HG02884 (cell line): Measurements from ENCODE around the gene ARHGEF16.

Experiments
- ATAC-seq: cut with Tn5 transposase; IDR thresholded peaks from one replicate; pipeline ENCODE4 v1.9.1; 2021; ENCODE audit warnings: mild to moderate bottlenecking, moderate library complexity; ENCODE audit not compliant: unreplicated experiment

Gene ARHGEF16

DNA sequence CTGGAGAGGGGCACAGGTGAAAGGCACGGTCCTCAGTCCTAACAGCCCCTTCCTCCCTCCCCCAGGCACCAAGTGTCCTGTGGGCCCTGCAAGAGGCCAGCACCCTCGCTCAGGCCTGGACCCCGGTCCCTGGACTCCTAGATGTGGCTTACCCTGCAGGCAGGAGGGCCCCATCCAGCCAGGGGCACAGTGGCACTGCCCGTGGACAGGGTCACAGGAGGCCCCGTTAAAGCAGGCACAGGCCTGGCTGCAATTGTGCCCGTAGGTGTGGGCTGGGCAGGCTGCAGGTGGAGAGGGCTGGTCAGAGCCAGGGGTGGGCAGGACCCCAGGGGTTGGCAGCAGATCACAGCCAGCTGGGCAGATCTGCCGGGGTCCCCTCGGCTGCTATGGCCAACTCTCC, 44.5 kb downstream of the ARHGEF16 start:
- ATAC-seq: no peak

DNA sequence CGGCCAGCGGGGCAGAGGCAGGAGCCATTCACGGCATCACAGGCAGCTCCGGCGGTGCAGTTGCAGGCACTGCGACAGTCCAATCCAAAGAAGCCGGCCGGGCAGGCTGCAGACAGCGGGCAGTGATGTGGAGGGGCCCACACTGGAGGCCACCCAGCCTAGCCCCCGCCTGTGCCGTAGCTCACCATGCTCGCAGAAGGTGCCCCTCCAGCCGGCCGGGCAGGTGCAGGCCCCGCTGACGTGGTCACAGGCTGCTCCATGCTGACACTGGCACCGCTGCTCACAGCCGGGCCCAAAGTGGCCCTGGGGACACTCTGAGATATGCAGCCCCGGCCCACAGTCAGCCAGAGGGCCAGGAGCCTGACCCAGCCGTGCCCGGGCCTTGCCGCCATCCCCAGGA, 45.1 kb downstream of the ARHGEF16 start:
- no peak for ATAC-seq

DNA sequence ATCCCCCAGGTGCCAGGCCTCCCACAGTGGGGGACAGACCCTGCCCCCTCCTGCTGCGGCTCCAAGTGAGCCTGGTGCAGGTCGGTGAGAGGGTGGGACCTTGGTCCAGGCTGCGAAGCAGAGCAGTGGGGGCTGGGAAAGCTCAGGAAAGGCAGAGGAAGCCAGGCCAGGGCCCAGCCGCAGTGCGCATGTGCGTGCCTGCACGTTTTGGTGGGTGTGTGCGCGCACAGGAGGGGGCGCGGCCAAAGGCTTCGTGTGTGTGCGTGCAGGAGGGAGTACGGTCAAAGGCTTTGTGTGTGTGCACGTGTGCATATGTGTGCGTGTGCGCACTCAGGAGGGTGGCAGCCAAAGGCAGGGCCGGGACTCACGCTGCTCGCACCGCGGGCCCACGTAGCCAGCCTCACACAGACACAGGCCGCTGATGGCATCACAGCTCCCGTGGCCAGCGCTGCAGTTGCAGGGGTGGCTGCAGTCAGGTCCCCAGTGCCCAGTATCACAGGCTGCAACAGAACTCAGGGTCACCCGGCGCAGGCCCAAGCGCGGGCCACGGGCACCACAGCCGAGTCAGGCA, 45.9 kb downstream of the ARHGEF16 start:
- no peak for ATAC-seq

DNA sequence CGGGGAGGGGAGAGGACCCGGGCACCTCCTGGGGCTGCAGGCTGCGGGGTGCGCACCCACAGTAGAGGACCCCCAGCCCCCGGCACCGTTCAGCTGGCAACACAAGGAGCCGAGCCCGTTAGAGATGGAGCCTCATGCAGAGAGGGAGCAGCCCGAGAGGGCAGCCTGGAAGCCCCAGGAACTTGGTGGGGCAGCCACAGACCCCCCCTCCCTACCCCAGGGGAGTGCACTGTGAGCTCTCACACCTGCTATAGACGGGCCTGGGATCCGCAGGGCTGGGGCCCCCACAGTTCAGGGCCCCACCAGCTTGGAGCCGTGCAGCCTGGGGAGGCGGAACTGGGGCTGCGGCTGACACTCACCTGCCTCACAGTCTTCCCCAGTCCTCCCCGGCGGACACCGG, 47.0 kb downstream of the ARHGEF16 start:
- ATAC-seq: no peak

DNA sequence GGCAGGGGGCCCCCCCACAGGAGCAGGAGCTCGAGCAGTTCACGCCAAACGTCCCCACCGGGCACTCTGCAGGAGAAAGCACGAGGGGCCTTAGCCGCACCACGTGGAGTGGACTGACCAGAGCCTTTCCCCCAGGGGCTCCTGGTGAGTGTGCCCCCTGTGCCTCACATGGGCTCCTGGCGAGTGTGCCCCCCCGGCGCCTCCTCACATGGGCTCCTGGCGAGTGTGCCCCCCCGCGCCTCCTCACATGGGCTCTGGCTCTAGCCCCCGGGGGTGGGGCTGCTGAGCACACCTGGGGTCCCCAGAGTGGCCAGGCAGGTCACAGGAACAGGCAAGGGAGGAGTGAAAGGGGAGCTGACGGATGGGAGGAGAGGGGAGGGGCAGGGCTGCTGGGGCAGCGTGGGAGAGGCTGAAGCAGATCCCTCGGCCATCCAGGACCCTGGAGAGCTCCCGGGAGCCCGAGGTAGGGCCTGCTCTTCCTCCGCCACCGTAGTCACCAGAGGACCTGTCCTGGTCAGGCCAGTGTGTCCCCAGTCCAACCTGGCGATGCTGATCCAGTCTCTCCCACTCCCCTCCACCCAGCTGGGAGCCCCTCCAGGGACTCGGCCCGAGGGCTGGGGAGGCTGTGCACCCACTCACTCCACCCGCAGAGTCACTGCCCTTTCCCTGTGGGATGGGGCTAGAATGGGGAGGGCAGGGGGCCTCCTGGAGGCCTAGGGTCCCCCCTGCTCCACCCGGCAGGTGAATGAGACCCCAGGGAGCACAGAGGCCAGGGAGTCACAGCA, 47.6 kb downstream of the ARHGEF16 start:
- no peak for ATAC-seq

DNA sequence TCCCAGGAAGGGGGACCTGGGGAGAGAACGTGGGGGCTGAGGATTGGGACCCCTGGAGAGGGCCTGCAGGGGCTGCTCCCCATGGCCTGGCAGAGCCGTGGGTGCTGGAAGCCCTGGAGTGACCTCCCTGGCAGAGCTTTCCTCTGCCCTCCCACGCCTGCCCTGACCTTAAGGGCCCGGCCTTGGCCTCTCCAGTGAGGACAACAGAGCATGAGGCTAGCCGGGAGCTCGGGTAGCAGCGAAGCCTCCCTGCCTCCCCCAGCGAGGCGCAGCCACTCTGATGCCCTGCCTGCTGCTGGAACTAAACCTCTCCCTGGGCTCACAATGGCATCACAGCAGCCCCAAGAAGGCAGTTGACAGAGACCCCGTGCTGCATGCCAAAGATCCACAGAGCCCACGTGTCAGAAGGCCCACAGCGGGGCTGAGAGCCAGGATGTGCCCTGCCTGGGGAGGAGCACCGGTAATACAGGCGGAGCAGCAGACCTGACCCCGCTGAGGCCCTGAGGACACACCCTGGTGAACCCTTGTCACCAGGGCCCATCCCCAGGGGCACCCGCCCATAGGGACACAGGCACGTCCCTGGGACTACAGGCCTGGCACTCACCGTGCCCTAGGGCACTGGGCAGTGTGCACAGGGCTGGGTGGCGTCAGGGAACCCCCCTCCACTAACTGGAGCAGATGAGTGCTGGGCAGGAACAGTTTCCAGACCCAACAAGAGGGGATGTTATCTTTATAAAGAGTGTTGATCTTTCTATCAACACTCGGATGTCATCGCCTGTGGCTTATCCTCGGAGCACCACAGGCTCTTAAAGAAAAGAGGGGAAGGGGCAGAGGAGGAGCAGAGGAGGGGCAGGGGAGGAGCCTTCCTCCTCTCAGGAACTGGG, 48.4 kb downstream of the ARHGEF16 start:
- no peak for ATAC-seq

DNA sequence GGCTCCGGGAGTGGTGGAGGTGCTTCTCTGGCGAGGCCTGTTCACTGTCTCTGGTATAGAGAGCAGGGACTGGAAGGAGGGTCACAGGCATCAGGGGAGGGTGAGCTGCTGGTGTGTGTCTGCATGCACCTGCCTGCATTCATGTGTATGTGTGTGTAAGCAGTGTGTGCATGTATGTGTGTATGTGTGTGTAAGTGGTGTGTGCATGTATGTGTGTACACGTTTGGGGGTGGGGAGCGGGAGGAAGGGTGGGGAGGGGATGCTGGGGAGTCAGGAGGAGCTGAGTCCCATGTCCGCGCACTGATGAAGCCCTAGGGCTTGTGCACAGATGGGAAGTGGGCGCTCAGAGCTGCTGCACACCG, 49.0 kb downstream of the ARHGEF16 start:
- ATAC-seq: no peak

DNA sequence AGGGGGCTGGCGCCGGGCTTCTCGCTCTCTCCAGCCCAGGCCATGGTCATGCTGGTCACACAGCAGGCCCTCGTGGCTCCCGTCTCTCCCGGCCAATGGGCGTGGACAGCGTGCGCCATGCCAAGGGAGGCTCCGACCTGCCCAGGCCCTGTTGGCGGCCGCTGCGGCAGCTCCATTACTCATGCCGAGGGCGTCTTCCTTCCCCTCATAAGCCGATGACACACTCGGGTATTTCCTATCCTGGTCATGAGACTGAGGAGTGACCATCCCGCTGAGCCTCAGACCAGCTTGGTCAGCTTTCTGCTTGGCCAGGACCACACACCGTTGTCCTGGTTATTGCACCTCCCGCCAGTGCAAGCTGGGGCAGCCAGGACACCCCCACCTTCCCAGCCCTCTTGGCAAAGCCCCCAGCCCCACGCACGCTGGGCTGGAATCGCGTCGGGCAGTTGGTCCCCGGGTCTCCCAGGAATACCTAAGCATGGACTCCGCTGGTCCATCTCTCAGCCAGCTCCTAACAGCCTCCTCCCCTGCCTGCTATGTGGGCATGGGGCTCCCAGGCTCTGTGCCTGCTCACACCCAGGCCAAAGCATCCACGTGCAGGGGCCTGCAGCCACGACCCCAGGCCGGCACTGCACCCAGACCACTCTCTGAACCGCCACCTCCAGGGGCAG, 49.8 kb downstream of the ARHGEF16 start:
- ATAC-seq: no peak

DNA sequence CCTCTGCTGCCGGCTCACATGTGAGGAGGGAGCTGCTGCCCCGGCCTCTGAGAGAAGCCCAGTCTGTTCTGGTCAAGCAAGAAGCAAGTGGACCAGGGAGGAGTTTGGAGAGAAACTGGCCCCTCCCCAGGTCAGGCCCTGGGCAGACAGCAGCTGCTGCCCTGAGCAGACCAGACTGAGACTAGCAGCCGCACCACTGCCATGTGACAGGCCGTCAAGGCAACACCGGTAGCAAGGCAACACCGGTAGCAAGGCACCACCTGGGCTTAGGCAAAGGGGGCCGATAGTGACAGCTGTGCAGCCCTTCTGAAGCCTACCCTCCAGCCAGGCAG, 50.3 kb downstream of the ARHGEF16 start:
- ATAC-seq: no peak

DNA sequence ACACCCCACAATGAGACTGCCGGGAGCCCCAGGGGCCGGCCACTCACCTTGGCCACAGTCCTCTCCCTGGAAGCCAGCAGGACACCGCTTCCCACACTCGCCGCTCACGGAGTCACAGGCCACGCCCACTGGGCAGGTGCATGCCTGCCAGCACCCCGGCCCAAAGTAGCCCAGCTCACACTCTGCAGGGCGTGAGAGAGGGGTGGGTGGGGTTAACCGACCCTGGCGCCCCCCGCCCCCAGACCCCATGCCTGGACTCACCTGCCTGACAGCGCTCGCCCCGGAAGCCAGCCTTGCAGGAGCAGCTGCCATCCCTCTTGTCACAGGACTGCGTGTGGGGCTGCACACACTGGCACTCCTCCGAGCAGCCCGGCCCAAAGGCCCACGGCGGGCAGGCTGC, 50.7 kb downstream of the ARHGEF16 start:
- ATAC-seq: no peak

DNA sequence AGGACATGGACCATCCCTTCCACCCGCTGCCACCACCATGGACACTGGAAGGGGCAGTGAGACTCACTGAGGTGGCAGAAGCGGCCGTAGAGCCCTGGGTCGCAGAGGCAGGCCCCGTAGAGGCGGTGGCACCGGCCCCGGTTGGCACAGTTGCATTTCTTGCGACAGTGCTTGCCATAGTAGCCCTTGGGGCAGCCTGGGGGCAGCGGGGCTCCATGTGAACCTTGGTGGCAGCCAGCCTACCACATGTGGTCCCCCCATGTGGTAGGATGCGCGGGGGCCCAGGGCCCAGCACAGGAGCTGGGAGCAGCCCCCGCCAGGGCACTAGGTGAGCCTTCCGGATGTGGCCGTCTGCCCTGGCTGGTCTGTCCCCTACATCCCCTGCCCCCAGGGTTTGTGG, 51.6 kb downstream of the ARHGEF16 start:
- no peak for ATAC-seq

DNA sequence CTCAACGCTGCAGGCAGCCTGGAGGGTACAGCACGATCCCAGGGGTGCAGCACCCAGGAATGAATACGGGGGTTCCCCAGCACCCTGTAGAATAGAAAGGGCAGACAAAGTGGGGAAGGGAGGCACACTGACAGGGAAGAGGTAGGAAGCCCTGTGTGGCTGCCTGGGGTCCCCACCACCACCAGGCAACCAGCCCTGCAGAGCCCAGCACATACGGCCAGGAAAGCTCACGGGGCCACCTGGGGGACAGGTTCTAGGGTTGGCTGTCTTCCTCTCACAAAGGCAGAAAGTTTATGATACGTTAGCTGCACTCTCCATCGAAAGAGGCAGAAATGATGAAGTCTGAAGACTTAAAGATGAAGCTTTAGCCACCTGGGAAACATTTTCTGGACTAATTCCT, 52.5 kb downstream of the ARHGEF16 start:
- no peak for ATAC-seq

DNA sequence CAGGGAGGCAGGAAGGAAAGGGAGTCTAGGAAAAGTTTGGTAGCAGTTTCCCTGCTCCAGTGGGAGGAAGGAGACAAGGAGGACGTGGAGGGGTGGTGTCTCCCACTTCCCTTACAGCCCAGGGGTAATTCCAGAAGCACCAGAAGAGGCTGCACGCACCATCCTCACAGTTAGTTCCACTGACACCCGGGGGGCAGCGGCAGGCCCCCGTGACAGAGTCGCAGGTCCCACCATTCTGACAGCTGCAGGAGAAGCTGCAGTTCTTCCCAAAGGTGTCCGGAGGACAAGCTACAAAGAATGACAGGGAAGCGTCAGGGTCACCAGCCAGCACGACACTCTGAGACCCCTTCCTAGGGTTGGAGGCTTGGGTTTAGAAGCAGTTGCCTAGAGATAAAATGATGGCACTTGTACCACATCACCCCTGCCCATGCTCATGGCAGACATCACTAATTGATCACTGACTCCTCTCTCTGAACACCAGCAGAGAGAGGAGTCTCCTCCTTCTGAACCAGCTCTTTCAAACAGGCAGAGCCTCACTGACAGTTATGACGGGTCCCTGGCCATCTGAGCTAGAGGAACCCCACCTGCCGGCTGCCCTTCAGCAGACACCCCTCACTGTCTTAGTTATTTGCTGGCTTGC, 53.3 kb downstream of the ARHGEF16 start:
- no peak for ATAC-seq

DNA sequence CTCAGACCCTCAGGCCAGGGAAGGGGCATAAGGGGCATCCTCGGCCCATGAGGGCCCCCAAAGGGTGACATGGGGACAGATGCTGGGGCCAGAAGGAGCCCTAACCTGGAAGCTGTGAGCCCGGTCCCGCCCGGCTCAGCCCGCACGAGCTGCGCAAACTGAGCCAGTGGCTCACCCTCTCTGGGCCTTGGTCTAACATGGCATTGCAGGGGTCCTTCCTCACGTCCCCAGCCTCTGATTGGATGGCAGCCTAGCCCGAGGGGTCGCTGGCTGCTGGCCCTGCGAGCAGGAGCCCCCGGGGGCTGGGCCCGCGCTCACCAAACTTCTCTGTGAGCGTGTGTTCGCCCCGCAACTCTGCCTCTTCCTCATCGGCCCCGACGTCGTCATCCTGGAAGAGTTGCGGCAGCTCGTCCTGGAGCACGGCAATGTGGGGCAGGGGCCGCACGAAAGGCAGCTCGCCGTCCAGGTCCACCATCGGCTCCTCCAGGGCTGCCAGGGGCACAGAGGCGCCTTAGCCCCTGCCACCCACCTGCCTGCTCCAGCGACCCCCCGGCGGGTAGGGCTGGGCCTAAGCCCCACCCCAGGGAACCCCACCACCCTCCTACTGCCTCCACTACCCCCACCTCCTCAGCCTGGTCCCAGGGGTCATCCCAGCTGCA, 54.4 kb downstream of the ARHGEF16 start:
- no peak for ATAC-seq

DNA sequence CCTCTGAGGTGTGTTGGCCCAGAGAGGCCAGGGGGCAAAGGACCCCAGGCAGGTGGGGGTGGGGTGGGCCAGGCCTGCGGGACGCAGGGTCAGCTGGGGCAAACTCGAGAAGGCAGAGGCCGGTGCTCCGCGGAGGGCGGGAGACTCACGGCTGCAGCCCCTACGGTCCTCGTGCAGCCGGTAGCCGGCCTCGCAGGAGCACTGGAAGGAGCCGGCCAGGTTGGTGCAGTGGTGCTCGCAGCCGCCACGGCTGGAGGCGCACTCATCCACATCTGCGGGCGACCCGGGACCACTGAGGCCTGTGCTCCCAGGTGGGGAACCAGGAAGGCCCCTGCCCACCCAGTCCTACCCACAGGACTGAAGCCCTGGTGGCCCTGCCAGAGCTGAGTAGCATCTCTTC, 55.3 kb downstream of the ARHGEF16 start:
- no peak for ATAC-seq

DNA sequence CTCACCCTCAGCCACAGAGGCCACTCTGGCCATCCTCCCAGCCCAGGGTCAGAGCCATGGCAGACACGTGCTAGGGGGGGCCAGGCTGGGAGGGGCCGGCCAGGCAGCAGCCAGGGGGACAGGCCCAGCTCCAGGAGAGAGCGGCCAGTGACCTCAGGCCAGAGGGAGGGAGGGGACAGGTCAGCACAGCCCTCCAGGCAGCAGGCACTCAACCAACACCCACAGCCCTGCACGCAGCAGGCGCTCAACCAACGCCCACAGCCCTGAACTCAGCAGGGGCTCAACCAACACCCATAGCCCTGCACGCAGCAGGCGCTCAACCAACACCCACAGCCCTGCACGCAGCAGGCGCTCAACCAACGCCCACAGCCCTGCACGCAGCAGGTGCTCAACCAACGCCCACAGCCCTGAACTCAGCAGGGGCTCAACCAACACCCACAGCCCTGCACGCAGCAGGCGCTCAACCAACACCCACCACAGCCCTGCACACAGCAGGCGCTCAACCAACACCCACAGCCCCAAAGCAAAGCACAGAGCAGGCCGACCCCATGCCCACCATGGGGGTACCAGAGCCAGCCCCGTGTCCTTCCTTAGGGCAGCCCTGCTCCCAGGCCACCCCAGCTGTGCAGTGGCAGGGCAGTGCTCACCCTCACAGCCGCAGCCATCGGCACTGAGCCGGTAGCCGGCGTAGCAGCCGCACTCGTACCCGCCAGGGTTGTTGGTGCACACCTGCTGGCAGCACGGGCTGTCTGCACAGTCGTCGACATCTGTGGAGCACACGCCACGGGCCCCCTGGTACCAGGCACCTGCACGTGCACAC, 55.9 kb downstream of the ARHGEF16 start:
- no peak for ATAC-seq

DNA sequence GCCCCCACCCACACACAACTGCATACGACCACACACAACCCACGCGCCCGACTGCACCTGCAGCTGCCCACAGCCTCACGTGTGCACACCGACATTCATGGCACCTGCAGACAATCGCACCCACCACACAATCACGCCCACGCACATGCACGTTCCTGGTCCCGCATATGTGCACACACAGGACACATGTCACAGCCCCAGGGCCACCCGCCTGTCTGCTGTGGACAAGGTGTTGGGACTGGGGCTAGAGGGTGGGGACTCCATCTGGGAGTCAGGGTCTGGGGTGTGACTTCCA, 56.4 kb downstream of the ARHGEF16 start:
- ATAC-seq: no peak

DNA sequence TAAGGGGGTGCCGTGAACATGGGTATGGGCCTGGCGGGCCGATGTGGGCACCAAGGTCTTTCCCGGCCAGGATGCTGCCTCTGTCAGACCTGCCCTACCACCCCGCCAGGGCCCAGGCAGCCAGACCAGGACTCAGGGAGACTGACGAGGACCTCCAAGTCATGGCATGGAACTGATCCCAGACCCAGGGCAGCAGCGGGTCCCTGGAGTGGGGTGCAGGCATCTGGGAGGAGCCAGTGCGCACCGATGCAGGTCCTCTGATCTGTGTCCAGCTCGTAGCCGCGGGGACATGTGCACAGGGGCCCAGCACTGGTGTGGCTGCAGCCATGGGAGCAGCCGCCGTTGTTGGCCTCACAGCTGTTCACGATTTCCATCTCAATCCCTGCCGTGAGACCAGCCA, 56.8 kb downstream of the ARHGEF16 start:
- ATAC-seq: no peak

DNA sequence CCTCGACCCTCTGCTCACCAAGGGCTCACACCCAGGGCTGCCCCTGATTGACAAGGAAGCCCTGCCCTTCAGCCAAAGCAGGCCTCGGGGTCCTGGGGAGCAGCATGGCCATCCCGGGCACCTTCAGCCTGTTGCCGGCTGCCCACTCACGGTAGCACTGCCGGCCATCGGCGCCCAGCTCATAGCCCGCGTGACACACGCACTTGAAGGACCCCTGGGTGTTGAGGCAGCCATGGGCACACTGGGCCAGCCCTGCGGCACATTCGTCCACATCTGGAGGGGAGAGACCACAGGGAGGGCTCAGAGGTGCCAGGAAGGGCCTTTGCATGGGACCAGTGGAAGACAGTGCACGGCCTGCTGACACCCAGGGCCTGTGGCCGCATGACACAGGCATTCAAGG, 57.4 kb downstream of the ARHGEF16 start:
- no peak for ATAC-seq

DNA sequence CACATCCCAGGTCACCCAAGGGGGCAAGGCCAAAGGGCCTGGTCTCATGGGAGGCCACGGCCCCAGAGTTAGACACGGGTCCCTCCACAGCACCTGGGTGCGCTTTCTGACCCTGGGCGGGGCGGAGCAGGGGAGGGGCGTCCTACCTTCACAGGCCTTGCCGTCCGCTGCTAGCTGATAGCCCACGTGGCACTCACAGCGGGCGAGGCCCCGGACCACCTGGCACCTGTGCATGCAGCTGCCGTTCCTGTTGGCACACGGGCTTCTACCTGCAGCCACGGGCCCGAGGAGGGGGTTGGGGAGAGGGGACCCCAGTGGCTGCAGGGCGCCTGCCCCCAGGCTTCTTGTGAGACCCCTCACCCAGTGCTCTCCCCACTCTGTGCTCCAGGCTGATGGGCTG, 59.9 kb downstream of the ARHGEF16 start:
- no peak for ATAC-seq
